ENCODE results near the gene DDAH2. TPM values are rescaled to one million over a fixed set of nuclear protein-coding genes. Genes with fewer than 3 reads are reported as not detected.

DDAH2 gene
- total RNA-seq, 1 donor from 2014 or later: 194 TPM

DNA sequence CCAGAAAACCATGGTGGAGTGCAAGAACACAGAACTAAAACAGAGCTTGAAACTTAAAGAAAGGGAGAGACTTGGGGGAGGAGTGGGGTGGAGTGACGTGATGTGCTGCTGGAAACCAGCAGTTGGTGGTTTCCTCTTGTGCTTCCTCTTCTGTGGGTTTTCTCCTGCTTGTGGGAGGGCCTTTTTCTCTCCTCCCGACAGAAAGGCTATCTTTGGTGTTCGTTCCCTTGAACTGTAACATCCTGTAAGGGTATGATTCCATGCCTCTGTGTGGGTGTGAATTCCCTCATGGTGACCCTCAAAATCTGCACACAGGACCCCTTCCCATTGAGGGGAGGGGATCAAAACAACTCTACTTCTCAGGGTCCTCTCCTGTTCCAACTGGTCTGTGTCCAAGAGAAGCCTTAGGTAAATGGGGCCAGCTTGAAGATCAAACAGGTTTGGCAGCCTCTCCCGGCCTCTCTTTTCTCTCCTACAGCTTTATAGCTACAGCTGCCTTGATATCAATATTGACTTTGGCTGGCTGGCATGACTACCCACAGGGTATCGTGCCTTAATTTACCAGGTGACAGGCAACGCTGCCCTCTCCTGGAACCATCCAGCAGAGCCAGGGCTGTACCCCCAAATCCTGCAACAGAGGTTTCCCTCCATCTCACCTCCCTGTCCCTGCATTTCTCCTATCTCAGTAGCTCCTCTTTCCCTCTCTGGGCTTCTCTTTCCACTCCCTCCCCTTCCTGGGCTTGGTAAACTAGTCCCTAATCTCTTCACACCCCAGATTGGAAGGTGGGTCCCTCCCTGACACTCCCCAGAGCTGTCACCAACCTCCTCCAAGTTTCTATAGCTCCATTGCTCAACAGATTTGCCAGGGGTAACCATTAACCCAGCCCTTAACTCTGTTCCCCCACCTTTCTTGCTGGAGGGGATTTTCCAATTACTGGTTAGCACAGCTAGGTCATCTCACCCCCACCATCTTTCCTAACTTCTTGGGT, 9.2 kb upstream of the DDAH2 start:
- Mint-ChIP-seq H3K27me3 (ENCODE audit: low read depth) (no peaks in the 10 kb centered on the region), H3K4me3 (peak overlapping the region; percentile 93), H3K9me3 (no peaks in the 10 kb centered on the region), H3K4me1 (peaks cover 86% of the 10 kb centered on the region), H3K27ac (ENCODE audit: unreplicated experiment) (peak overlapping the region; percentile 100), H3K36me3 (ENCODE audit: low read depth) (peaks cover 9% of the 10 kb centered on the region)
- TF ChIP-seq, protein P1, sequence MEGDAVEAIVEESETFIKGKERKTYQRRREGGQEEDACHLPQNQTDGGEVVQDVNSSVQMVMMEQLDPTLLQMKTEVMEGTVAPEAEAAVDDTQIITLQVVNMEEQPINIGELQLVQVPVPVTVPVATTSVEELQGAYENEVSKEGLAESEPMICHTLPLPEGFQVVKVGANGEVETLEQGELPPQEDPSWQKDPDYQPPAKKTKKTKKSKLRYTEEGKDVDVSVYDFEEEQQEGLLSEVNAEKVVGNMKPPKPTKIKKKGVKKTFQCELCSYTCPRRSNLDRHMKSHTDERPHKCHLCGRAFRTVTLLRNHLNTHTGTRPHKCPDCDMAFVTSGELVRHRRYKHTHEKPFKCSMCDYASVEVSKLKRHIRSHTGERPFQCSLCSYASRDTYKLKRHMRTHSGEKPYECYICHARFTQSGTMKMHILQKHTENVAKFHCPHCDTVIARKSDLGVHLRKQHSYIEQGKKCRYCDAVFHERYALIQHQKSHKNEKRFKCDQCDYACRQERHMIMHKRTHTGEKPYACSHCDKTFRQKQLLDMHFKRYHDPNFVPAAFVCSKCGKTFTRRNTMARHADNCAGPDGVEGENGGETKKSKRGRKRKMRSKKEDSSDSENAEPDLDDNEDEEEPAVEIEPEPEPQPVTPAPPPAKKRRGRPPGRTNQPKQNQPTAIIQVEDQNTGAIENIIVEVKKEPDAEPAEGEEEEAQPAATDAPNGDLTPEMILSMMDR (conservative IDR thresholded peaks at IDR 0.05): peak; percentile 30
- no peak for DNase-seq (ENCODE audit: low read depth, low spot score)

DNA sequence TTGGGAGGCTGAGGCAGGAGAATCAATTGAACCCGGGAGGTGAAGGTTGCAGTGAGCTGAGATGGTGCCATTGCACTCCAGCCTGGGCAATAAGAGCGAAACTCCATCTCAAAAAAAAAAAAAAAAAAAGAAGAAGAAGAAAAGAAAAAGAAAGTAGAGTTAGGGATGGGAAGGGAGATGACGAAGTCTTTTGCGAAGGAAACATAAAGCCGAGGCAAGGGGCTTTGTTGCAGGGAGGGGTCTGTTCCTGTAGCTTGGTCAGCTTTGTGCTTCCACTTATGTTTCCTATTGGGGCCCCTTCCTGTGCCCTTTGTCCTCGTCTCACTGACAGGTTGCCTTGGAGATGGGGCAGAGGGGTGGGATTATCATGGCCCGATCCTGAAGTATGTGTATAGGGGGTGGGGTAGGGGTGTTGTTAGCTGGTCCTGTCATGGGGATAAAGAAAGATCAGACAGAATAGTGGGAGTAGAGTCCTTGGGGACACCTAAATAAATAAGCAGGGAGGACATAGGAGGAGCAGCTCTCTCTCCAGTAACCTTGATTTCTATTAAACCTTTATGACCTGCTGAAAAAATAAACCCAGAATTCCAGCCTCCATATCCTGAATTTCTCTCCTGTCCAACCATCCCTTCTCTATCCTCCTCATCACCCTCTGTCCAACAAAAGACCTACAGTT, 8.4 kb upstream of the DDAH2 start:
- Mint-ChIP-seq H3K4me1 (peaks cover 84% of the 10 kb centered on the region), H3K36me3 (ENCODE audit: low read depth) (peaks cover 9% of the 10 kb centered on the region), H3K27me3 (ENCODE audit: low read depth) (no peaks in the 10 kb centered on the region), H3K27ac (ENCODE audit: unreplicated experiment) (peak overlapping the region; percentile 100), H3K4me3 (peak overlapping the region; percentile 93), H3K9me3 (no peaks in the 10 kb centered on the region)
- TF ChIP-seq, protein P1 (conservative IDR thresholded peaks at IDR 0.05): no peak
- no peak for DNase-seq (ENCODE audit: low read depth, low spot score)

DNA sequence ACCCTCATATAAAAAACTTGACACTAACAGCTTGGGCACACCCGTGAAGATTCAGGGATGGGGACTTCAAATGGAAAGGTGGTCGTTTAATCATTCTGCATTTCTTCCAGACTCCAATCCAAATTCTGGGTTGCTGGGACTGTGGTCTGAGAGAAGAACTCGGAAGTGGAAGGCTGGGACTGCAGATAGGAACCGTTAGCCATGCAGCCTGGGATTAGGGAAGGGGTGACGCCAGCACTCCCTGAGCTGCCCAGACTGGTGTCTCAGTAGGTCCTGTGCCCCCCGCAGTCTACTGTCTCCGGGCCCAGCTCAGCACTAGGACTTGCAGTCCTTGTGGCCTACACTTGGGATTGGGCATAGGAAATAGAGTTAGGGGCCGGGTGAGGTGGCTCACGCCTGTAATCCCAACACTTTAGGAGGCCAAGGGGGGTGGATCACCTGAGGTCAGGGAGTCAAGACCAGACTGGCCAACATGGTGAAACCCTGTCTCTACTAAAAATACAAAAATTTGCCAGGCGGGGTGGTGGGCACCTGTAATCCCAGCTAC, 7.7 kb upstream of the DDAH2 start:
- no peak for DNase-seq (ENCODE audit: low read depth, low spot score)
- Mint-ChIP-seq H3K27me3 (ENCODE audit: low read depth) (no peaks in the 10 kb centered on the region), H3K4me1 (peaks cover 83% of the 10 kb centered on the region), H3K4me3 (peak overlapping the region; percentile 93), H3K9me3 (no peaks in the 10 kb centered on the region), H3K27ac (ENCODE audit: unreplicated experiment) (peak overlapping the region; percentile 100), H3K36me3 (ENCODE audit: low read depth) (peaks cover 12% of the 10 kb centered on the region)
- TF ChIP-seq, protein P1 (conservative IDR thresholded peaks at IDR 0.05): no peak

DNA sequence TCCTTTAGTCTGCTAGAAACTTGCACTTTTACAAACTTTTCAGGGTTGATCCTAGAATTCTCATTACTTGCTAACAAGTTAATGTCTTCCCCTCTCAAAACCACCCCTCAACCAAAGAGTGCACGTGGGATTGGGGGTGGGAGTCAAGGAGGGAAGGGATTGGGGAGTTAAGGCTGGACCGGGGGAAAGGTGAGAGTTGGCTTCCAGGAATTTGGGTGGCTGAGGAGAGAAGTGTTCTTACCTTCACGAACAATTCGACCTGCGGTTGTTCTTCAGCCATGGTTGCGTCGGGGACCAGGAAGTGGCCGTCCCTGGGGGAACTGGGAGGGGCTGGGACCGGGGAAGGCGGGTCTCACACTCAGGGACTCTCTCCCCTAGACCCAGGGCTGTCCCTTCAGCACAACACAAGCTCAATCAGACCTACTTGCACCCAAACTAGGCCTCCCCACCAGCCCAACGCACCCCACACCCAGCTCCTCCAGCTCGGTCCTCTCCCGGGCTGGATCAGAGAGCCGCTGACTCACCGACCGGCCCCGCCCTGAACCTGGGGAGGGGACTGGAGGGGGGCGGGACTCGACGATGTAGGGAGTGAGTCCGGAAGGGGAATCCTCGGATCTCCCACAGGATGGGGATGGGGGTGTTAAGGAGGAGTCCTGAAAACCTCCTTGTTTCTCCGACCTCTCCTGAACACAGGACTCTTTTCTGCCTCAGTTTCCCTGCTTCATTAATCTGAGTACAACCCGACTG, 7.1 kb upstream of the DDAH2 start, which contains the start of gene CLIC1:
TSS of gene CLIC1 (minus strand) at position 510 of the 747 bp plus-strand sequence. CDS start at position 280, 230 bp downstream.
- Mint-ChIP-seq H3K4me3 (peak within 1 kb of the TSS; percentile 93), H3K9me3 (no peaks in the 10 kb centered on the region), H3K27me3 (ENCODE audit: low read depth) (no peaks in the 10 kb centered on the region), H3K27ac (ENCODE audit: unreplicated experiment) (peak within 1 kb of the TSS; percentile 100), H3K4me1 (peaks cover 79% of the 10 kb centered on the region), H3K36me3 (ENCODE audit: low read depth) (peaks cover 13% of the 10 kb centered on the region)
- TF ChIP-seq, protein P1 (conservative IDR thresholded peaks at IDR 0.05): no peak
- peak; percentile 54 for DNase-seq (ENCODE audit: low read depth, low spot score)
